ENCODE results near the gene WNT3.
"Not testable (repeated sequence)": the region's sequence is repeated elsewhere in the genome, so short reads cannot be mapped to it uniquely, and the experiment has no call there.

WNT3 gene

GRCh38 chr17:46764000-46764708 lies 54.3 kb downstream of the WNT3 start:
- no peak for DNase-seq

- DNase-seq: no peak
These were observed 55.1 kb downstream of the WNT3 start for GRCh38 chr17:46763416-46763815.

GRCh38 chr17:46759141-46759540 lies 59.4 kb downstream of the WNT3 start:
- DNase-seq: no peak

DNA sequence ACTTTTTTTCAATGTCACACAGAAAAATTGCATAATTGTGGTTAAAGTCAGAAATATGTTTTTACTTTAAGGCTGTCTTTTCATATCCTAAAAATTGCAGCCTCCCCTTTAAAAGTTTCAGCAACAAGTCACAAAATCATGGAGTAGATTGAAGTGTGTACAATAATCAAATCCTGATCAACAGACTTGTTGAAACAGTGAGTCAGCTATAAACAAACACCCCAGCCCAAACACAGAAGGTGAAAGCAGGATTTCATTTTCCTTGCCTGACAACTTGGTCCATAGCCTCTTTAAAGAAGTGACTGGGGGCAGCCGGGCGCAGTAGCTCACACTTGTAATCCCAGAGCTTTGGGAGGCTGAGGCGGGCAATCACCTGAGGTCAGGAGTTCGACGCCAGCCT lies 59.9 kb downstream of the WNT3 start:
- DNase-seq: no peak

GRCh38 chr17:46757588-46757987 lies 60.9 kb downstream of the WNT3 start:
- not testable (repeated sequence) for DNase-seq

- no peak for DNase-seq
These were observed 61.6 kb downstream of the WNT3 start for GRCh38 chr17:46756861-46757260.

- no peak for DNase-seq
These were observed 62.3 kb downstream of the WNT3 start for GRCh38 chr17:46756081-46756735.

- no peak for DNase-seq
These were observed 64.7 kb downstream of the WNT3 start for GRCh38 chr17:46753776-46754175.

DNA sequence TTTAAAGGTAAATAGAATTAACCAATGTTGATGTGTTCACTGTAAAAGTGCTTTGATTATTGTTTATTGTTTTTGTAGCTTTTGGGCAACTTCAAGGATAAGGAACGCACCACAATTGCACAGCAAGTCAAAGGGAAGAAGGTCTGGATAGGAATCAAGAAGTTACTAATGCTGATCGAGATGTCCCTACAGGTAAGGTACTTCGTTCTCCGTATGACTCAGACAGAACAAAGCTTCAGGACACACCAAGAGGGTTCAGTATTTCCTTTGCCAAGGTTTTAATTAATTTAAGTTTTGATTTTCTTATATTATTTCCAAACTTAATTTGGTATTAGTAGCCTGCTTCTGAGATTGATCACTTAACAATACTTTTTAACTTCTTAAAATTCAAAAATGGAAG lies 67.1 kb downstream of the WNT3 start:
- DNase-seq: no peak

GRCh38 chr17:46745376-46745775 lies 73.1 kb downstream of the WNT3 start:
- no peak for DNase-seq

GRCh38 chr17:46744441-46744840 lies 74.1 kb downstream of the WNT3 start:
- DNase-seq: no peak

DNA sequence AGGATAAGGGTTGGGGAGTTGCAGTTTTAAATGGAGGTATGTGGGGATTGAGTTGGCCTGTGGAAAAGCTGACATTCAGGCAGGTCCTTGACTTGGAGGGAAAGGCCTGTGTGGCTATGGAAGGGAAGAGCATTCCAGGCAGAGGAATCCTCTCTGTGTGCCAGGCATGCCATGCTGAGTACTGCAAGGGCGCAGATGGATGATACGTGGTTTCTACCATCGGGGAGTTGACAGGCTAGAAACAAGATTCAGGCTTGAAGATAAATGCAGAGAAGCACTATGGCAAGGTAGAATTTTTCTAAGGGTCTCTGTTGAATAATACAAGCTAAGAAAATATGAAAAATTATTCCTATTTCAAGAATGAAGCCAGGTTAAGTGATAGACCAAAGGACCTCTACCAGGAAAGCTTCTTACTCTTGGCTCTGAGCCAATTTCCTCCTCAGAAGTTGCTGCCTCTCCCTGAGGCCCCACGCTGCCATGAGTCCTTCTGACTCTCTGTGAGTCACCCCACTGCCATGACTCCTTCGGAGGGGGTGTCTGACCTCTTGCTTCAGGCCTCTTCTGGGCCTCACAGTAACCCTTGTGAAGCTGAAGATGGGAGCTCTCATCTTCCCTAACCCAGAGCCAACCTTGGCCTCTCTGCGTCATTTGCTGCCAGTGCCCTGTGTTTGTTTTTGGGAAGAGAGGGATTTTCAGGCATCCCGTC lies 75.8 kb downstream of the WNT3 start:
- DNase-seq: no peak

DNA sequence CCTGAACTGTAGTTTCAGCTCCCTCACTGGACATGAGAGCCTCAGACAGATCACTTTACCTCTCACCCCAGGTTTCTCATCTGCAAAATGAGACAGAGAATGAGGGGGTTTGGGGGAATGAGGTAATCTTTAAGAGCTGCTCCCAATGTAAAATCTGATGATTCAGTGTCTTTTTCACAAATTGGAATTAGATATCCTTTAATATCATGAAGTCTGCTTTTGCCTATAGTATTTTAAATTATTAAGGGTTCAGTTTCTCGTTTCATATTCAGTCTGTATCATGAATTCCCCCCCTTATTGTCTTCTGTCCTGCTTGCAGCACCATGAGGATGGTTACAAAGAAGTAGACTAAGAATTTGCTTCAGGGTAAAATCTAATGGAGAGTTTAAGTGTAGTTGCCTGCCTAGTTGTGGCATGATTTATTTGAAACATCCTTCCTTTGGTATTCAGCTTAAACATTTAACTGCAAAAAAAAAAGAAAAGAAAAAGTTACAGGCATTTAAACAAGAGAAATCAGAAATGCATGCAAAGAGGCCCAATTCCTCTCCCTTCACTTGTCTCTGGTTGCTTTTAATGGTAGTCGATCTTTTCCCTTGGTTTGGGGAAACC lies 77.3 kb downstream of the WNT3 start:
- no peak for DNase-seq

DNA sequence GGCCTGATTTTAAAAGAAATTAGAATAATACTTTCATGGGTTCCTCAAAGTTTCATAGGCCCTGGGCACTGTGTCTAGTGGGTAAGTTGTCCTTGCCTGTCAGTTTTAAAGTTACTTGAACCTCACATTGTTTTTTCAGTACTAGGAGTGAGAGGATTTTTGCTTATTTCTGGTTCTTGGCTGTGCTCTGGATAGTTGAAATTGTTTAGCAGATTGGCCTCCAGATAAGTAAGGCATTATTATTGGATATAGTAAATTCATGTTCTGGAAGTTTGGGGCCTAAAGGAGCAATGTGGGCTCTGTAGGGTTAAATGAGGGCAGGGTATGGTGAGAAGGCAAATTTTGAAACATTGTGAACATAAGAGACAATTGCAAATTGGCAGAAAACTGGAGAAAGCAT lies 78.5 kb downstream of the WNT3 start:
- DNase-seq: no peak

- DNase-seq: no peak
These were observed 79.9 kb downstream of the WNT3 start for GRCh38 chr17:46738544-46738943.

- no peak for DNase-seq
These were observed 81.2 kb downstream of the WNT3 start for GRCh38 chr17:46737326-46737725.

GRCh38 chr17:46736100-46736499 lies 82.4 kb downstream of the WNT3 start:
- no peak for DNase-seq

DNA sequence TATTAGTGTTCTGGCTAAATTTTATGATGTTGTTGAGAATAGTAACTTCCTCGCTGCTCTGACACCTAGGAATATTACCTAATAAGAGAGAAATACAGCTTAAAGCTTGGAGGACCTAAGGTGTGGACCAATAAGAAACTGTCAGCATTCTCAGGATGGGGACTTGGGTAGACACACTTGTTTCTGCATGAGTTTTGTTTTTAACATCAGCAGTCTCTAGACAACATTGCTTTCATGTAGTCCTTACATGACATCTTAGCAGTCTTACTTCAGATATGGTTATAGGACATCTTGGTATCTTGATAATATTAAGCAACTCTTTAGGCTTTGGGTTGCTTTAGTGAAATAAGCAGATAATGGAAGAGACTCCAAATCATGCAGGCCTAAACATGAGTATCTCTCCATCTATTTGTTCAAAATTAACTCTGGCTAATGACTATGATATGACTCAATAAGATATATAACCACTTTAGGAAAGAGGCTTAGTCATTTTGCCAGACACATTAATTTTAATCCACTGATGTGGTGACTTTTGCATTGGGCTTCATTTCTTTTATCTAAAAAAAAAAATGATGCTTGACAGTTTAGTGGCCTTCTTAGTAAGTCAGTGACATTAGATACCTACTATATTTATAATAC lies 84.5 kb downstream of the WNT3 start:
- DNase-seq: no peak

DNA sequence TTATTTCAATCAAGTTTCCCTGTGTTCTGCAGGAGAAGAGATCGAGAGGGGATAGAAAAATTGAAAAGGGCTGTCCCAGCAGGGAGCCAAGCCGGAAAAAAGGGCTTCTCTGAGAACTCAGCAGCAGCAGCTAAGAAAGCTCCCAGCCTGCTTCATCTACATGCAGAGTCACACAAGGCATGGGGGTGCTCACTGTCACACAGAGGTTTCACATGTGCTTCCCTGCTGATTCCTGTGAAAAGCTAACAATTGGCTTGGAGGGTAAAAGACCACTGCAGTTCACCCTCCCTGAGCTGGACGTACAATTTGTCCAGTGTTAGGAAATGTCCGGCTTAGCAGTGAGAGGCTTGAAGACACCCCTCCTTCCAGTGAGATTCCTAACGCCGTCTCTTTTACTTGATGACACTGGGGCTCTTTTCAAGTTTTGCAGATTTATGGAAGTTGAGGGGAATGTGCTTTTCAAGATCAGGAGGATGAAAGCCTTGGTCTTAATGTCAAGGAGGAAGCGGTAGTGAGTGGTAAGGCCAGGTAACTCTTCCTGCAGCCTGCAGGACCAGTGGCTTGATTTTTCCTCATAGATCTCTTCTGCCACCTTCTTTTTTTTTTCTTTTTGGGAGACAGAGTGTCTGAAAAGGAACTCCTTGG lies 85.6 kb downstream of the WNT3 start:
- DNase-seq: no peak

DNA sequence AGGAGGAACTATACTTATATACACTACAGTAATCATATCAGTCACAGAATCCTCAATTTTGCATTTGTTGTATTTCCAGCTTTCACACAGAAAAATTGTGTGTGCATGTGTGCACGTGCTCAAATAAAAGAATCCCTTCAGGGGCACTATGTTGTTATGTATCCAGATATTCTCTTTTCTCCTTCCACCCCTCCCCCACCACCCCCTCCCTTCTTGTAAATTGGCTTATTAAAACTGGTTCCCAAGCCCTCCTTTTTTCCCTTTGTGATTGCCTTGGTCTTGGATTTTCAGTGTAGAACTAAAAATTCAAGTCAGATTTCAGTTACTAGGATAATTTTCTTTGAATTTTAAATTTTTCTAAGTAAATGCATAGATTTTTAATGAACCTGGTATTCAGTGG lies 86.3 kb downstream of the WNT3 start:
- no peak for DNase-seq

DNA sequence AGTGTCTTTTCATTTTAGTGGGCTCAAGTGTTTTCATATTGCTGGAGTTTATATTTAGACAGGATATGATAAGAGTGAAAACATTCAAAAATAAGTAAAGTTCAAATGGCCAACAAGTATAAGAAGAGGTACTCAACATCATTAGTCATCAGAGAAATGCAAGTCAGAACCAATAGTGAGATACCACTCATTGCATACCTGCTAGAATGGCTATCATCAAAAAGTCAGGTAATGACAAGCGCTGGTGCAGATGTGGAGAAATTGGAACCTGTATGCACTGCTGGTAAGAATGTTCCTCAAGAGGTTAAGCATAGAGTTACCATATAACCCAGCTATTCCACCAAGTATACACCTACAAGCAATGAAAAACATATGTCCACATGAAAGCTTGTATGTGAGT lies 87.8 kb downstream of the WNT3 start:
- DNase-seq: no peak

- DNase-seq: no peak
These were observed 88.5 kb downstream of the WNT3 start for GRCh38 chr17:46730026-46730425.
